GM12892 (cell line): Measurements from ENCODE around the gene TFAM.

Experiments
- POLR2A ChIP-seq: IDR thresholded peaks from 2 replicates; pipeline ENCODE4 v1.6.1; 2011; ENCODE audit warnings: low read depth, low read length, control low read depth
- POLR2AphosphoS5 ChIP-seq: IDR thresholded peaks from 2 replicates; pipeline ENCODE4 v1.6.1; 2011; ENCODE audit warnings: low read depth, low read length, control low read depth

- no peak for TF ChIP-seq POLR2A
- no peak for TF ChIP-seq POLR2AphosphoS5
Observed at GRCh38 chr10:58351616-58352578, 33.3 kb upstream of the TFAM start.
